ENCODE data around the gene TRPV3.

TRPV3 gene

DNA sequence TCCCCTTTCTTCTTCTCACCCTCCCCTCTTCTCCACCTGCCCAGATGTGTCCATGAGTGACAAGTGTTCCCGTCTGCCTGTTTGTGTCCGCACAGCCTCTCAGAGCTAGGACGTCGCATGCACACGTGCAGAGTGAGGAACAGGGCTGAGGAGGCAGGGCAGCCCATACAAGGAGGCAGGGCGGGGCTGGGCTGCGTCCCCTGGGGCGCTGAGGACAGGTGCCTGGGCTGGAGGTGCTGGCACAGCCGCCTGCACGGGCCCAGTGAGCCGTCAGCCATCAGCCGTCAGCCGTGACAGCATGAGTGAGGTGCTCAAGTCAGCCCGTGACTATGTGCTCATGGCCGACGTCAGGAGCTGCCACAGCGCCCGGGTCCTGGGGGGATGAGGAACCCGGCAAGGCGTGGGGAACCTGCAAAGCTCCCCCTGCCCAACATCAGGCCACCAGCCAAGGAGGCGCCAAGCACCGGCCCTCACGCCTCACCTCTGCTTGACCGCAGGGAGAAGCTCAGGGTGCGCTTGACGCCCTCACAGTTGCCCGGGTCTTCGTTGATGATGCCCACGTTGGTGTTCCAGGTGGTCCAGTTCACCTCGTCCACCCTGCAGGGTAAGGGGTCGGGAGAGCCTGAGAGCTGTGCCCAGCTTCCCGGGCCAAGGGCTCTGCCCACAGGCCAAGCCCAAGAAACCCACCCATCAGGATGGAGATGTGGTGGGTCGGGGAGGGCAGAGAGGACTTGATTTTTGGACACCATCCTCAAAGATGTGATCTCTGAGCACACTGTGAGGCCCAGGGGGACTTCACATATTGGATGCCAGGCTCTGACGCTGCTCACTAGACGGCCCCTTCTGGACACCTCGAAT lies 13.7 kb upstream of the TRPV3 start:
- no peaks in the 10 kb centered on the region for H3K79me2 ChIP-seq (ENCODE audit: low read length)
- no peaks in the 10 kb centered on the region for H3K27me3 ChIP-seq (replicated peaks; ENCODE audit: insufficient read depth, low read length)
- no peaks in the 10 kb centered on the region for H3K36me3 ChIP-seq (replicated peaks; ENCODE audit: insufficient read depth, low read length)
- H3K4me2 ChIP-seq (ENCODE audit: low read depth, low read length), result no peak overlapping the region
- TF ChIP-seq CTCF (IDR thresholded peaks at IDR 0.05; ENCODE audit: low read length) (no peak), EZH2phosphoT487 (IDR thresholded peaks at IDR 0.05; ENCODE audit: low read length) (no peak), EZH2 (optimal IDR thresholded peaks at IDR 0.05; ENCODE audit: low read depth, low read length) (no peak)
- H3K4me3 ChIP-seq (ENCODE audit: low read length), result no peak overlapping the region
- no peak overlapping the region for H2AFZ ChIP-seq (ENCODE audit: low read length)
- no peaks in the 10 kb centered on the region for H3K9me2 ChIP-seq (replicated peaks; ENCODE audit: insufficient read depth, low read length)
- no peaks in the 10 kb centered on the region for H3K9me3 ChIP-seq (replicated peaks; ENCODE audit: insufficient read depth, low read length)
- H3K4me1 ChIP-seq (ENCODE audit: low read length), result no peaks in the 10 kb centered on the region
- H3K27ac ChIP-seq (ENCODE audit: low read length), result no peak overlapping the region
- H3K9ac ChIP-seq (ENCODE audit: low read length), result no peak overlapping the region
- DNase-seq, result no peak
- no peaks in the 10 kb centered on the region for H4K20me1 ChIP-seq (ENCODE audit: insufficient read depth, low read length)
- no peaks in the 10 kb centered on the region for H3F3A ChIP-seq (ENCODE audit: insufficient read depth, low read length)

- Histone ChIP-seq H2AFZ (ENCODE audit: low read length) (no peak overlapping the region), H3K9ac (ENCODE audit: low read length) (no peak overlapping the region), H3K9me3 (replicated peaks; ENCODE audit: insufficient read depth, low read length) (no peaks in the 10 kb centered on the region), H3K4me2 (ENCODE audit: low read depth, low read length) (no peak overlapping the region), H3K4me3 (ENCODE audit: low read length) (no peak overlapping the region), H3K36me3 (replicated peaks; ENCODE audit: insufficient read depth, low read length) (no peaks in the 10 kb centered on the region), H3K4me1 (ENCODE audit: low read length) (no peaks in the 10 kb centered on the region), H3F3A (ENCODE audit: insufficient read depth, low read length) (no peaks in the 10 kb centered on the region), H3K27me3 (replicated peaks; ENCODE audit: insufficient read depth, low read length) (no peaks in the 10 kb centered on the region), H4K20me1 (ENCODE audit: insufficient read depth, low read length) (no peaks in the 10 kb centered on the region), H3K27ac (ENCODE audit: low read length) (no peak overlapping the region), H3K9me2 (replicated peaks; ENCODE audit: insufficient read depth, low read length) (no peaks in the 10 kb centered on the region), H3K79me2 (ENCODE audit: low read length) (no peaks in the 10 kb centered on the region)
- TF ChIP-seq EZH2phosphoT487 (IDR thresholded peaks at IDR 0.05; ENCODE audit: low read length) (no peak), EZH2 (optimal IDR thresholded peaks at IDR 0.05; ENCODE audit: low read depth, low read length) (no peak), CTCF (IDR thresholded peaks at IDR 0.05; ENCODE audit: low read length) (no peak)
- no peak for DNase-seq
Measured at GRCh38 chr17:3569534-3570137, 12.0 kb upstream of the TRPV3 start.

GRCh38 chr17:3566551-3566950 lies 8.9 kb upstream of the TRPV3 start:
- H3F3A ChIP-seq (ENCODE audit: insufficient read depth, low read length), result no peaks in the 10 kb centered on the region; the same call in 1 of the 2 replicates
- no peaks in the 10 kb centered on the region for H3K79me2 ChIP-seq (ENCODE audit: low read length)
- no peak overlapping the region for H3K9ac ChIP-seq (ENCODE audit: low read length)
- no peaks in the 10 kb centered on the region for H3K9me2 ChIP-seq (replicated peaks; ENCODE audit: insufficient read depth, low read length)
- H3K27me3 ChIP-seq (replicated peaks; ENCODE audit: insufficient read depth, low read length), result no peaks in the 10 kb centered on the region
- H4K20me1 ChIP-seq (ENCODE audit: insufficient read depth, low read length), result no peaks in the 10 kb centered on the region
- H2AFZ ChIP-seq (ENCODE audit: low read length), result no peak overlapping the region
- H3K27ac ChIP-seq (ENCODE audit: low read length), result no peak overlapping the region
- TF ChIP-seq EZH2phosphoT487 (IDR thresholded peaks at IDR 0.05; ENCODE audit: low read length) (no peak), EZH2 (optimal IDR thresholded peaks at IDR 0.05; ENCODE audit: low read depth, low read length) (no peak), CTCF (IDR thresholded peaks at IDR 0.05; ENCODE audit: low read length) (no peak)
- H3K9me3 ChIP-seq (replicated peaks; ENCODE audit: insufficient read depth, low read length), result no peaks in the 10 kb centered on the region
- DNase-seq, result no peak
- no peaks in the 10 kb centered on the region for H3K36me3 ChIP-seq (replicated peaks; ENCODE audit: insufficient read depth, low read length)
- H3K4me3 ChIP-seq (ENCODE audit: low read length), result no peak overlapping the region
- H3K4me2 ChIP-seq (ENCODE audit: low read depth, low read length), result no peak overlapping the region
- peaks cover 5% of the 10 kb centered on the region; the same call in 1 of the 2 replicates for H3K4me1 ChIP-seq (ENCODE audit: low read length)
